ENCODE results near the gene EPAS1.

Gene EPAS1

GRCh38 chr2:46274586-46274985, 22.6 kb upstream of the EPAS1 start:
- no peak for DNase-seq

DNA sequence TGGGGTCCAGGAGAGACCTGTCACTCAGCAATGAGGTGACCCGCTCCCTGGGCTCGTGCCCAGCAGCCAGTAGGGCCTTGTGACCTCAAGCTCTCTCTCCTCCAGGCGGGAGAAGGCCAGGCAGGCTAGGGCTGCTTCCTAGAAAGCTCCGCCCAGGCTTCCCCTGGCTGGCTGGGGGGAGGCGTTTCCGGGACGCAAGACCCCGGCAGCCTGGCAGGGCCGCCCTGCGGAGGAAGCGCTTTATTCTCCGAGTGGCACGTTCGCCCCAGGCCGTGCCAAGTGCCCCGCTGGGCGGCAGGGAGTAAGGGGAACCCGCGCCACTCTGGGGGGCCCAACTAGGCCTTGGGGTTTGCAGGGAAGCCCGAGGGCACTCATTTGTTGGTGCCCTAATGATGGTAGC, 21.2 kb upstream of the EPAS1 start:
- peak in 1 of 2 donors; percentile 3 for DNase-seq

GRCh38 chr2:46276642-46277041, 20.6 kb upstream of the EPAS1 start:
- no peak for DNase-seq

DNA sequence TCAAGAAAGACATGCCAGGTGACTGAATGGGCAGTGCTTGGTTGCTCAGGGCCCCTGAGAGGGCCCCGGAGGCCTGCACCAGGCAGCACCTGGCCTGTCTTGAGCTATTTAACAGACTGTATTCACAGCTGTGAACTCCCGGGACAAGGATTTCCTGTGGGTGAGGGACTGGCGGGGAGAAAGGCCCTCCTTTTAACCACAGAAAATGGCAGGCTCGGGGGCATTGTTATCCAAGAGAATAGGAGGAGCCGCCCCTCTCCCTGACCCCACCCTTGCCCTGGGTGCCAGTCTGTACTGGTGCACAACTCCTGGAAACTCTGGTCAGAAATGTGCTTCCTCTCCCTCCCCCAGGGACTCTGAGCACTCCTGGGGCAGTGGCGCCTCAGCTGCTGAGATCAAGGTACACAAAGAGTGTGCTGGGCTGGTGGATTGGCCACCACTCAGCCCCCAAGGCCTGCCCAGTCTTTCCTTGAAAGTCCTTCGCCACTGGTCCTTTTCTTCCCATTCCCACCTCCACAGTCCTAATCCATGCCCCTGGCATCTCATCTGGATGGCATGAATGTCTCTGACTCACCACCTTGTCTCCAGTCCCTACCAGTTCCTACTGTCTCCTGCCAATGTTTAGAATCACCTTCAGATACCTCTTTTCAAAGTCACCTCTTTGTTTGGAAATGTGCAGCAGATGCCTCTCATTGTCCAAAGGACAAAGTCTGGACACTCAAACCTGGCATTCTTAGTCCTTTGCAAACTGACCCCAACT, 19.6 kb upstream of the EPAS1 start:
- DNase-seq: no peak

- no peak for DNase-seq
Measured at GRCh38 chr2:46278952-46279351, 18.3 kb upstream of the EPAS1 start.

DNA sequence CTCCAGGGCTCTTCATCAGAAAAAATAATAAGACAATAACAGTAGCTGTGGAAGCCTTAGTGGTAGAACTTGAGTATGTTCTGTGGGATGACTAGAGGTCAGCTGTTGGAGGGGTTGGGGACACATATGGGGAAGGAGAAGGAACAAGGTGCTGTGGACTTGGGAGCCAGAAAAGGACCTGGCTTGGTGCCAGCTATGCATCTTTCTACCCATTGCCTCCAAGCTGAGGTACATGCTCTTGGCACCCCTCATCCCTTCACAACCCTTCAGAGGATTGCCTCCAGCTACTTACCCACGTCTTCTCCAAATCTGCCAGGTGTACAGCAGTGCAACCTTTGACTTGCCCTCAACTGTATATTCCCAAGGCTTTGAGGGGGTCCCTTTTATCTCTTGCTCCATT, 15.3 kb upstream of the EPAS1 start:
- DNase-seq: no peak

- DNase-seq: no peak
Measured at GRCh38 chr2:46283693-46284092, 13.5 kb upstream of the EPAS1 start.

GRCh38 chr2:46284260-46284659, 12.9 kb upstream of the EPAS1 start:
- DNase-seq: no peak

DNA sequence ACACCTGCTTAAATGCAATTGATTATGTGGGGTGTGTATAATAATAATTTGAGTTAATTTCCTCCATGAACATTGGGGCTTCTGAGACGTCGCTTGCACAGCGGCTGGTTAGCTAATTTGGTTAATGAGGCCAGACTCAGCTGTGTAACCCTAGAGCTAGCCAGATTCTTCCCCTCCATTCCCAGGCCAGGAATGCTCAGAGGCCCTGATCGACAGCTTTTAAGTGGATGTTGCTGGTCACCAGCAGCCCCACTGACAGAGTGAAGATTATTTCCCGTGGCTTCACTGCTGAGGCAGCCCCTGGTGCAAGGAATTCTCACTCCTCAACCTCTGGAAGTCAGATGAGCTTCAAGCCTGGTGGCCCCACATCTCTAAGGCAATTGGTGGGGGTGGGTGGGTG, 12.4 kb upstream of the EPAS1 start:
- no peak for DNase-seq

GRCh38 chr2:46286715-46287114, 10.5 kb upstream of the EPAS1 start:
- no peak for DNase-seq

DNA sequence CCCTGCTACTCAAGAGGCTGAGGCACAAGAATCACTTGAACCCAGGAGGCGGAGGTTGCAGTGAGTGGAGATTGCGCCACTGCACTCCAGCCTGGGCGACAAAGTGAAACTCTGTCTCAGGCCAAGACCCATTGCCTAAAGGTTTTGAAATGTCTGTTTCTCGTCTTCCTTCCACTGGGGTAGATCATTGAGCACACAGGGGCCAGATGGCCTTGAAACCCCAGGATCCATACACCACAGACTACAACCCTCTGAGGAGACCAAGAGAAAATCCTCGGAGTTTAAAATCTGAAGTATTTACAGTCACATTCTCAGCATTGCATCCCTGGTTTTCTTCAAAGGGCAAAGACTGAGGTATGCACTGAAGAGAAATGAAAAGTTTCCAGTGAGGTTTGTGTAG, 7.1 kb upstream of the EPAS1 start:
- DNase-seq: no peak

DNA sequence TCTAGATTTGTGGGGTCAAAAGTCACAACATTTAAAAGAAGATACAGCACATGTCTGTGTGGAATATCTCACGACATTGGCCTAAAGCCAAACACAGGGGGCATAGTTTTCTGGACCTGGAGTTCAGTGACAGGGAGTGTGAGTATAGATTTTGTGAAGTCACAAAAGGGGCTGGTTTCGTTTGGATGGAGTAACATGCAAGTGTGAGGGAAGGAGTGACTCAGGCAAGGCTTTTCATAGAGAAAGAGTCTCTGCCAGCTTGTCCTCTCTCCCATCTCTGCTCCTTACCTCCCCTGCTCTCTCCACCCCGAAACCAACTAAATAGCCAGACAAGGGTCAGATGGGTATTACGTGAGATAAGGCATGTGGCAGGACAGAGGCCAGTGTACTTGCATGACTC, 3.7 kb upstream of the EPAS1 start:
- no peak for DNase-seq

DNA sequence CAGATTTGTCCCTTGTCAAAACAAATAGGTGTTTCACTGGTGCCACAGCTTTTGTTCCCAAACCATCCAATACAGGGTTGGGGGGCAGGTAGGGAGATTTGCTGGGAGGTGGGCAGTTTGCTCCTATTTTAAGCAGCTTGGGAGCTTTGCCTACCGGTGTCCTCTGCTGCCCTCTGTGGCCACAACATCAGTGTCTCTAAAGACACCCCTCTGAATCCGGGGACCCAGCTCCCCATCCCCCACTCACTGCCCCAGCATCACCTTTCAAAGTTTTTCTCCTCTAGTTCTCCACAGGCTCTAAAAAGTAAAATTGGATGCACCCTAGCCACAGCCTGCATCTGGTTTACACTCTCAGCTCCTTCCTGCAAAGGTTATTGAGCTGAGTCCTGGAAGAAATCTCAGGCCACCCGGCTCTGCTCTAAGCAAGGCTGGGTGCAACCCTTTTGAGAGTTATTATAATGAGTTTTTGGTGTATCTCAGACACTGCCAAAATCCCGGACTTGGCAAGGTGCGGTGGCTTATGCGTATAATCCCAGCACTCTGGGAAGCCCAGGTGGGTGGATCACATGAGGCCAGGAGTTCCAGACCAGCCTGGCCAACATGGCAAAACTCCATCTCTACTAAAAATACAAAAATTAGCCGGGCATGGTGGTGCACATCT, 2.9 kb upstream of the EPAS1 start:
- peak in 1 of 2 donors; percentile 40 for DNase-seq

DNA sequence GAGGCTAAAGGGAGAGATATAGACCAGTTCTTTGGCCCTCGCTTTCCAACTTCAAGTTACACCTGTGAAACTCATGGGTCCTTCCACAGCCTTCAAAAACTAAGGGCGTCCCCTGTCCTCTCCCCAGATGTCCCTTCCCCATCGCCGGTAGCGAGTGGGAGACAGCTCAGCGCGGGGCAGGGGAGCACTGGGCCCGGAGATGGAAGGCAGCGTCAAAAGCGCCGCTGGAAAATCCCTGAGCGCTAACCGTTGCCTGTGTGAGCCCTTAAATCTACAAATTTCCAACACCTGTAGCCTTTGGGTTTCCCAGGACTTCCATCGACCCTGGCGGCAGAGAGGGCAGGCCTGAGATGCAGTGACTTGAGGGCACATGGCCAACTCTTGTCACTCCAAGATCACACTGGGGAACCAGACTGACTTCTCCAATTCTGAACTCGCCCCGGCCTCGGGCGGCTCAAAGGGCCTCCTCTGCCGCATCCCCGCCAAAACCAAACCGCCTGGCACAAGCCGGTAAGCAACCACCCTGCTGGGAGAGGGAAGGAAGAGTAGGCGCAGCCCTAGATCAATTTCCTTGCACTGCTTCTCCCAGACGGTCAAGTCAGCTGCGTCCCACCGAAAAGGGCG, 879 bp upstream of the EPAS1 start:
- DNase-seq: peak; percentile 14 to 17

- DNase-seq: peak; percentile 72 to 78
Measured at GRCh38 chr2:46297546-46298271, 502 bp downstream of the EPAS1 start.

GRCh38 chr2:46298272-46298521, 990 bp downstream of the EPAS1 start:
- DNase-seq: no peak

DNA sequence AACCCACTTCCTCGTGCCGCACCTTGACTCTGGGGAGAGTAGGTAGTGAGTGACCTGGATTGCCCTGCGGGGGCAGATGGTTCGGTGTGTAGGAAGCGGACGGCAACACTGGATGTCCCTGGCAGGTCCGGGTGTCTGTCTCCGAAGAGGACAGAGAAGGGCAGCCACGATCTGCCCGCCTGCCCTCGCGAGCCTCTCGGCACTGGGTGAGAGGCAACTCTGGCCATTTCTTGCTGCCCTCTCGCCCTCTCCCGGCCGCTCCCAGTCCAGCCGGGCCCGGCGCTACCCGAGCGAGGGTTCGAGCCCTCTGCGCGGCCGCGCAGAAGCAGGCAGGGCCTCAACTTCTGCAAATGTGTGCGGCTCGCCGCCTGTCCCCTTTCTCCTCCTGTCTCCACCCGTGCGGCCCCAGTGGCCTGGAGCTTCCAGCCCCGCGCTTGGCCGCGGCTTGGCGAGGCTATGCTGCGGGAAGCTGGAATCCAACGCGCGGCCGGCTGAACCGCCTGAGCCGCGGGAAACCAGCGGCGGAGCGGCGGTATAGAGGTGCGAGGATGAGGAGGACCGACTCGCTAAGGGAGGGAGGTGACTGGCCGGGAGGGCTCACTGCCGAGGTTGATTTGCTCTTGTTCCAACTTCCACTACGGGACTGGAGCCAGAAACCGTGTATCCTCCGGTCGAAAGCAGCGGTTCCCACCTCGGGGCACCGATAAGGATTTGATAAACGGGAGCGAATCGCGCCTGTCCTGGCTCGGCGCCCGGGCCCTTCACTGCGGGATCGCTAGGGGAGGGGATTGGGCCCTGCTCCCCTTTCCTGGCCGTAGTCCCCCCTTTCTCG, 1.5 kb downstream of the EPAS1 start:
- peak in 1 of 2 donors; percentile 16 for DNase-seq

GRCh38 chr2:46299365-46300263, 2.4 kb downstream of the EPAS1 start:
- DNase-seq: peak in 1 of 2 donors; percentile 15

- no peak for DNase-seq
Measured at GRCh38 chr2:46300406-46300832, 3.2 kb downstream of the EPAS1 start.

- DNase-seq: no peak
Measured at GRCh38 chr2:46302005-46302695, 4.9 kb downstream of the EPAS1 start.

DNA sequence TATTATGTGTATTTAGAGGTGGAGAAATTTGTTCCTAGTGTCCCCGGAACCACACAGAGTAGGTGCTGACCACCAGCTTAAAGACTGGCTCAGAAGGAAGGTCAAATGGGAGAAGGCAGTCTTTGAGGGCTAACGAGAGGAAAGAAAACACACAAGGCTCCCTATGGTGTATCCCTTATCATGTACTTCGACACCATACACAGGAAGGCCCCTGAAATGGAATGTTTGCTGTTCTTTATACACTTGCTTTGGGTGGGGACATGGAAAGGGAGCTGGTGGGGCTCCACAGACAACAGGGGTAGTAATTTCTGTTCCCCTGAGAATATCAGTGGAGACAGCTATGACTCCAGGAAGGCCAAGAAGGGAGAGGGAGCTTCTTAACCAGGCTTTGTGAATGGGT, 6.0 kb downstream of the EPAS1 start:
- DNase-seq: no peak
